NCI-H524 (cell line): ENCODE data around the gene KLHL36.

Experiments used
- DNase-seq, 2 experiments: peaks; one replicate each; lab custom pipeline; 2025; lab: John Stamatoyannopoulos, UW

KLHL36 gene

GRCh38 chr16:84648595-84649510 lies 542 bp downstream of the KLHL36 start:
- DNase-seq = no peak

- DNase-seq = no peak
These were observed 1.2 kb downstream of the KLHL36 start for GRCh38 chr16:84649511-84649861.

DNA sequence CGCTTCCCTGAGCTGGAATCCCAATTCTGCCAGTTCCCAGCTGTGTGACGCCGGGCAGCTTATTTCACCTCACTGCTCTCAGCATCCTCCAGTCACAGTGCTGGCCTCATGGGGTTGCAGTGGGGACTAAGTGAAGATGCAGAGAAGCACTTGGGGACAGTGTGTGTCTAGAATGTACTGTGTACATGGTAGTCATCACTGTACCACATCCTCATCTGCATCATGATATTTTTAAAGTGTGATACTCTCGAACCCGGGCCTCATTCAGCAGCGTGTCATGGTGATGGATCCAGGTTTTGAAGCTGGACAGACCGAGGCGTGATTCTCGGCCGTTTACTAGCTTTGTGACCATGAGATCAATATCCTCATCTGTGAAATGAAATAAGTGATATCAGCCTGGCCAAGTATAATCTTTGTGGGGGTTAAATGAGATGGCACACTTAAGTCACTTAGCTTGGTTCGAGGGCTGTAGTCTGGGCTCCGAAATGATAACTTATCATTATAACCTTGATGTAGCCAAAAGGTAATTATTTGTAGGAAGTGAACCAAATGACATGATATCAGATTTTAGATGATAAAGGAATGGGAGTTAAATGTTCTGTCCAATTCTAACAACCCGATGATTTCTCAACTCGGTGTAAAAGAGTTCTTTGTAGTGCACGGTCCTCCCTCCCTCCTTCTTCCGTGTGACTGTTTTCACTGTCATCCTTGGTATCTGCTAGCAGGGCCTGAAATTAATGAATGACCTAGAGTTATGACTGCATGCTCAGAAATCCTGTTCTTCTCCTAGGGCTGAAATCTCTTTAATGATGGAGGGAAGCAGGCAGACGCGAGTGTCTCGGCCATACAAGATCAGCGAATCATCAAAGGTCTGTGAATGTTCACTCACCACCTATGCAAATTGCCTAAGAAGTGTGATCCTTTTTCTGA lies 2.0 kb downstream of the KLHL36 start:
- DNase-seq = no peak

DNA sequence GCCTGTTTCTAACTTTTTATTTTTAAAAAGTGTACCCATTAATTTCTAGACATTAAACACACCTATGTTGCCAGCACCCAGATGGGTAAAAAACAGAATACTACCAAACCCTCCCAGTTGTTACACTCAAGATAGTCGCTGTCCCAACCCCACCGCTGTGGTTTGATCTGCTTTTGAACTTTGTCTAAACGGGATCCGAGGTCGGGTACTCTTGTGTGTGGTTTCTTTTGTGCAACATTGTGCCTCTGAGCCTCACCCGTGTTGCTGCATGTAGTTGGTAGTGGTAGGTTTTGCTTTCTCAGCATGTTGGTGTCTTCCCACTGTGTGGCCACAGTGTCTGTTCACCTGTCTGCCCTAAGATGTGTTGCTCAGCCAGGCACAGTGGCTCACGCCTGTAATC lies 4.3 kb downstream of the KLHL36 start:
- no peak for DNase-seq

DNA sequence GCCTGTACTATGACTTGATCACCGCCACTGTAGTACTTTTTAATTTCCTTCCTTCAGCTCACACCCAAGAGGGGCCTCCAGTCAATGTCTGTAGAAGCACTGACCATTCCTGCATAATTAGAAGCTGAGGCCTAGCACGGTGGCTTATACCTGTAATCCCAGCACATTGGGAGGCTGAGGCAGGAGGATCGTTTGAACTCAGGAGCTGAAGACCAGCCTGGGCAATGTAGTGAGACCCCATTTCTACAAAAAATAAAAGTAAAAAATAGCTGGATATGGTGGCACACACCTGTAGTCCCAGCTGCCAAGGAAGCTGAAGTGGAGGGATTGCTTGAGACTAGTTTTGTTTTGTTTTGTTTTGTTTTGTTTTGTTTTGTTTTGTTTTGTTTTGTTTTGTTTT lies 5.9 kb downstream of the KLHL36 start:
- DNase-seq = no peak

DNA sequence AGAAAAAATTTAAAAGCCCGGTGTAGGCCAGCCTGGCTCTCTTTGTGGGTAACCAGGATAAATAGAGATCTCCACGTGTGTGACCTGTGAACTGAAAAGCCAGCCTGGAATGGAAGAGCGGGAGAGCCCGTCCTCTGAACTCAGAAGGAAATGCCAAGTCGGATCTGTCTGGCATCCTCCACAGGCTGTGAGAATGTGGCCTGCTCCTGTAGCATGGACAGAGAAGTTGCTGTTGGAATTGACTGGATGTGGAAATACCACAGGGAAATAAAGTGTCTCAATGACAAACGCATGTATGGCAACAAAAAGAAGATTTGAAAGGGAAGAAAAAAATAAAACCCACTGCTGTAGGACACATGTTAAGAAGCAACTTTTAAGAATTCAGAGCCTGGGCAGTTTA lies 6.7 kb downstream of the KLHL36 start:
- DNase-seq = no peak

DNA sequence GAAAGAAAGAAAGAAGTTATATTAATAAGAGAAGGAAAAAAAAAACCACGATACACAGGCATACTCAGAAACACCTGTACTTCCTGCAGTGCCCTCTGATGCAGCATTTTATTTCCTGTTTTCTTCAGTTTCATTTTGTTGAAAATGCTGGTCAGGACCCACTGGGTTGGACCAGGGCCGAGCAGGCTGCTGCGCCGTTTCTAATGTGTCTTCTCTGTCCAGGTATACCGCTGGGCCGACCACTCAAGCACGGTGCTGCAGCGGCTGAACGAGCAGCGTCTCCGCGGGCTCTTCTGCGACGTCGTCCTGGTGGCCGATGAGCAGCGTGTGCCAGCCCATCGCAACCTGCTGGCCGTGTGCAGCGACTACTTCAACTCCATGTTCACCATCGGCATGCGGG lies 8.3 kb downstream of the KLHL36 start:
- no peak for DNase-seq

GRCh38 chr16:84657229-84657837 lies 9.0 kb downstream of the KLHL36 start:
- DNase-seq = no peak

DNA sequence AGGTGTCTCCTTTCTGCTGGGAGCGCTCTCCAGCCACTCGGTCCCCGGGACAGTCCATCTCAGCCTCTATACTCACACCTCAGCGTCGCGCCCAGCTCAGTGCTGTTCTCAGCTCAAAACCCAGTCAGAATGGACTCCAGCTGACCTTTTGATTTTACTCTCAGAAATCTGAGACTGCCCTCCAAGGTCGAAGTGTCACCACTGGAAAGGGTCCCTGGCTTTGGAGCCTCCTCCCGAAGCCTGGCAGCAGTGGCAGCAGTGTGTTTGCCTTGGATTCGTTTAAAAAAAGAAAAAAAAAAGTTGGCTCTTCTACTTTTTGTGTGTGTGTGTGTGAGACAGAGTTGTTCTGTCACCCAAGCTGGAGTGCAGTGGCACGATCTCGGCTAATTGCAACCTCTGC lies 10.4 kb downstream of the KLHL36 start:
- DNase-seq = no peak

GRCh38 chr16:84659656-84660300 lies 11.5 kb downstream of the KLHL36 start:
- DNase-seq = no peak

GRCh38 chr16:84660973-84661372 lies 12.7 kb downstream of the KLHL36 start:
- no peak for DNase-seq

- no peak for DNase-seq
These were observed 13.2 kb downstream of the KLHL36 start for GRCh38 chr16:84661418-84662060.

- DNase-seq = no peak
These were observed 14.2 kb downstream of the KLHL36 start for GRCh38 chr16:84662471-84662870.

DNA sequence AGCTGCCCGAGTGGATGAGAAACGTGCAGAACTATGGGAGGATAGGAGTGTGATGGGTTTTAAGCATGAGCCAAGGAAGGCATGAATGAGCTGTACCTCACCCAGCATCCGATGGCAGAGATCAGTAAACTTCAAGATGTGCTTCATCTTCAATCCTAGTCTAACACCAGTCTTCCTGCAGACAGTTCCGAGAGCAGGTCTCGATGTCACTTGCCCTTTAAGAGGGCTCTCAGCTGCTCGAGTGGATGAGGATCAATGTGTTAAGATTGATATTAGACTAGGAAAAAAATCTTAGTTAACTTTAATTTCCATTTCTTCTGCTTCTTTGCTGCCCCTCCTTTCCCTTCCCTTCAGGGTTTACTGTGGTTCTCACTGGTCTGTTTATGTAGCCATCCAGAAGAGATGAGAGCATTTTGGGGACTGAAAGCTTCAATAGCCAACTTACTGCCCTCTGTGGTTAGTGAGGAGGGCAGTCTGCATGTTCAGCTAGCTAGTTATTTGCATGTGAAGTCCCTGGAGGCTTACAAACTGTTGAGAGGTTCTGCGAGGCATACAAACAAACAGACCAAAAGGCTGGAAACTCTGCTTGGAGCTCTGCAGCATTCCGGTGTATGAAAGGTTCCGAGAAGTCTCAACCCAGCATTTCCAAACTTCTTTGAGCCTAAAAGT lies 15.3 kb downstream of the KLHL36 start:
- no peak for DNase-seq

GRCh38 chr16:84665359-84665758 lies 17.0 kb downstream of the KLHL36 start:
- no peak for DNase-seq

GRCh38 chr16:84665843-84666242 lies 17.5 kb downstream of the KLHL36 start:
- no peak for DNase-seq

DNA sequence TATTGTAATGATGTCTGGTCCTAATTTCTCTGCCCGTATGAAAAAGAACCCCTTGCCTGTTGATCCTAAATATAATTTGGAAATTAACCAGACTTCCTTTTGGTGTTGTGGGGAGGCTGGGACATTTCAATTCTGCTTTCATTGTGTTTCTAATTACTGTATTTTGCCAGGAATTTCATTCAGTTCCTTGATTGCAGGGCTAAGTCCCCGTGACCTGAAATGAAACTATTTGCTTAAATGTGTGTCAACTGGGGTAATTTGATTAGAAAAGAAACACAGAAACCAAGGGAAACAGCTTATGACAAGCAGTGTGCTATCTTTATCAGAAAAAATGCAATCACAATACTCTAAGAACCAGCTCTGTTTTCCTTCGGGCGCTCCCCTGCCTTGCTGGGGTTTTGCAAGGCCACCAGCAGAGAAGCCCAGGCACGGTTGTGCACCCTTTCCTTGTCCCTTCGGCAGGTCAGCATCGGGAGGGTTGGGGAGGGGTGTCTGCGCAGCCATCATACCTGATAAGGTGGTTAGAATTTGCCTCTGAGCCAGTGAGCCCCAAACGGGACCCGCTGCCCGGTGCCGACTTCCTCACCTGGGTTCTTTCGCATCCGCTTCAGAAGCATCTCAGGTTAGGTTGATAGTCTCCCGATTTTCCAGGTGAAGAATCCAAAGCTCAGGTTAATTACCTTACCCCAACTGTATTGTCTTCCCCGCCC lies 19.4 kb downstream of the KLHL36 start:
- DNase-seq = no peak

DNA sequence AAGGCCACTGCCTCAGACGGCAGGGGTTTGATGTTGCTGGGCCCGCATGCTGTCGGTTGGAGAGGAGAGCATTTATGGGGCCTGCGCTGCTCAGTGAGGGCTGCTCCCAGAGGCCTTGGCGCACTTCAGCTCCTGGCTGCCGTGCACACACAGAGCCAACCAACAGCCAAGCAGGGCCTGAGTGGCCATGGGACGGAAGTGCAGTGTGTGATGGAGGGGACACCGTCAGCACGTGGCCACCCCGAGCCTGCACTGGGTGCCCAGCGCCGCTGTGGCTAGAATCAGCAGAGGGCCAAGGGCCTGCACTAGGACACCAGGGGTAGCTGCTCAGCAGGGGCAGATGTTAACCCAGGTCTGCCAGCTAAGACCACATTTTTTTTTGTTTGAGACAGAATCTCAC lies 21.8 kb downstream of the KLHL36 start:
- DNase-seq = no peak

DNA sequence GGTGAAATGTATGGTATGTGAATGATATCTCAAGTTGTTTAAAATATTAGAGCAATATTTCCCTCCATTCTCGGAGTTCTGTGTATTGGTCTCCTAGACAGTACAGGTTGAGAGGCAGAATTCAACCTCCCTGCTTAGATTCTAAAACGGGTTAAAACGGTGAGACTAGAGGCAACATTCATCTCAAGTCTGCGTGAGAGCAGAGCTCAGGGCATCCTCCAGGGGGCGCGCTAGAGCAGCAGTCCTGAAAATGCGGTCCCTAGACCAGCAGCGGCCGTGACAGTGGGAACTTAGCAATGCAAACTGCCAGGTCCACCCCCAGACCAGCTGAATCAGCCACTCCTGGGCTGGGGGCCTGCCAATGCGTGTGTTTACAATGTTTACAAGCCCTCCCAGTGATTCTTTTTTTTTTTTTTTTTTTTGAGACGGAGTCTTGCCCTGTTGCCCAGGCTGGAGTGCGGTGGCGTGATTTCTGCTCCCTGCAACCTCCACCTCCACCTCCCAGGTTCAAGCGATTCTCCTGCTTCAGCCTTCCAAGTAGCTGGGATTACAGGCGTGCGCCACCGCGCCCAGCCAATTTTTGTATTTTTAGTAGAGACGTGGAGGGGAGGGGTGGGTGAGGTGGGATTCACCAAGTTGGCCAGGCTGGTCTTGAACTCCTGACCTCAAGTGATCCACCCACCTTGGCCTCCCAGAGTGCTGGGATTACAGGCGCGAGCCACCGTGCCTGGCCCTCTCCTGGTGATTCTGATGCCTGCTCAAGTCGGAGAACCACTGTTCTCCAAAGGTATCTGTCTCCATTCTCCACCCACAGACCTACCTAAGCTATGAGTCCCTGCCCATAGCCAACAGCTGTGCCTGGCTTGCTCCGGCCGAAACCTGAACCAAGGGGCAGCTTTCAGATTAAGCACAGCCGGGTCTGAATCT lies 24.2 kb downstream of the KLHL36 start:
- peak in 1 of 2 experiments; percentile 51 for DNase-seq
